Esophagus squamous epithelium (tissue), 4 donors: ENCODE results near the gene LY86.

Source experiments
- CTCF ChIP-seq, 6 experiments: fragments of 450-650 bp in 4 of 6; fragments of 200-600 bp in 2 of 6; sonication (generic) in 2 of 6; IDR thresholded peaks; one replicate each; pipeline ENCODE4 v1.5.1; 2016 to 2019; ENCODE audit warnings: antibody characterized with exemption in 6 of 6, mild to moderate bottlenecking in 4 of 6, moderate library complexity in 4 of 6
- POLR2A ChIP-seq, 4 donors: fragments of 450-650 bp; IDR thresholded peaks; one replicate each; pipeline ENCODE4 v1.6.1; 2017; ENCODE audit warnings: antibody characterized with exemption in 4 of 4, mild to moderate bottlenecking in 4 of 4, moderate library complexity in 3 of 4

GRCh38 chr6:6635869-6636268 lies 47.3 kb downstream of the LY86 start:
- TF ChIP-seq CTCF (IDR thresholded peaks at IDR 0.05), result no peak
- TF ChIP-seq POLR2A (IDR thresholded peaks at IDR 0.05), result no peak
